Stimulated activated CD8-positive, alpha-beta memory T cell treated with anti-CD3 and anti-CD28 coated beads, Interleukin-12 subunit alpha, Interleukin-12 subunit beta, amount 100 ng/mL, for 24 hours (primary cell): ENCODE data around the gene ZC3H13.

Source experiments
- DNase-seq: peaks from one replicate; pipeline ENCODE4 v3.0.0-alpha.2; 2020; ENCODE audit errors: extremely low read depth

Gene ZC3H13

GRCh38 chr13:45936621-45937020, 115.9 kb downstream of the ZC3H13 start:
- DNase-seq = no peak

DNA sequence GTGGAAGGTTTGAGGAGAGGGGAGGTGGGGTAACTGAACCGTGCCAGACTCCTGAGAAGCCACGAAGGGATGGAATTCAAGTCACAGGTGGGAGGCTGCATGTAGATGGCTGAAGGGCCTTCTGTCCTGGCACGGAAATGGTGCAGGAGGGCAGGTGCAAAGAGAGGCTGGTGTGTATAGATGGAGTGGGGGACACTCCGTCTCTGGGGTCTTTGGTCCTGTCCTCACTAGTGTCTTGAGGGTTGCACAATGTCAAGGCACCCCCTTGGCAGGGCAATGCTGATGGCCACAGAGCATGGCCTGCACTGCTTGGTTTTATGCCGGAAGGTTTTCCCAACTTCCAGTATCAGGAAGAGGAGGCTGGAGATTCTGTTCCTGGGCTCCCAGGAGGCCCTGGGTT, 118.3 kb downstream of the ZC3H13 start:
- DNase-seq = no peak

GRCh38 chr13:45933203-45933908, 119.2 kb downstream of the ZC3H13 start:
- DNase-seq = no peak

DNA sequence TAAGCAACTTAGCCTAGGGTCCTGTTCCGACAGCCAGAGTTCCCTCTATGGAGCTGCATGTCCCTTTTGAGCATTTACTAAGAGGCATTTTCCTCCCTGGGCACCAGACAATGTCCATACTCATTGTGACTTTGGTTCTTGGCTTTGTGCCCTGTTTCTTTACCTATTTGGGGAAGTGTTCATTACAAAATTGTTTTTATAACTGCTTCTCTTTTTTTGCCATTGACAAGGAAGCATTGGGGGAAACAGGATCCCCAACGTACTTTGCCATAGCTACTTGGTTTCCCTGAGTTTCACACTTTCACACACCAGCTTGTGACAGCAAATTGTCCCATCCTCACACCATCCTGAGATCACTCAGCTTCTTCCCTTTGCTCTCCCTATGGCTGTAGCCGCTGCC, 119.9 kb downstream of the ZC3H13 start:
- DNase-seq = no peak

- no peak for DNase-seq
These were observed 120.4 kb downstream of the ZC3H13 start for GRCh38 chr13:45932172-45932571.

DNA sequence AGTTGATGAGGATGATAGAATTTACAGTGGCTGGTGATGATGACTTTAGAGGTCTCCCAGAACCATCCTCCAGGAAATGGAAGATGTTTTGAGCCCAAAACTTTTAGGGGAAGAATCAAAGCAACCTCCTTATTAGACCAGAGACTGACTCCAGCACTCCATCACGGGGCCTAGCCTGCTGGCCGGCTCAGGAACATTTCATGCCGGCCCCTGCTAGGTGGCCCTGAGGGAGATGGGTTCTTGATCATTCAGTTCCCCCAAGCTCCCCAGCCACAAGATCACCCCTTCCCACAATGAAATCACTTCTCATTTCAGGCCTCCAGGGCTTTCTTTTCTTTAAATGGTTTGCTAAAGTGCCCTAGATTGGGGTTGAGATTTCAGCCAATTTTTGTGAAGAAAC, 121.3 kb downstream of the ZC3H13 start:
- no peak for DNase-seq

GRCh38 chr13:45930177-45930576, 122.4 kb downstream of the ZC3H13 start:
- DNase-seq = no peak

DNA sequence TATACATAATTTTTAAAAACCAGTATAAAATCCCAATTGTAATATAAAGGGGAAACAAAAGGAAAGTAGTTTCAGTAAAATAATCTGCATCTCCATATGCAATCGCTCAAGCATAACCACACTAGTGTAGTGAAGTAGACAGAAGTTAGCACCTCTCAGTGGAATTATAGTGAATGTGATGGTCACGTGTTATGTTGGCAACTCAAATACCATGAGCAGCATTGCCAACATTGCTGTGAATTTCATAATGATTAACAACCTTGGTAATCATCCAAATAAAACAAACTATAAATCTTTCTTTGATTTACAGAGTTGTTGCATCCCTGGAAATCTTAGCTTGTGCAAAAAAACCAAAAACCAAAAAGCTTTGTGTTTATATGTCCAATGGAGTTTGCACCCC, 123.7 kb downstream of the ZC3H13 start:
- DNase-seq = no peak

DNA sequence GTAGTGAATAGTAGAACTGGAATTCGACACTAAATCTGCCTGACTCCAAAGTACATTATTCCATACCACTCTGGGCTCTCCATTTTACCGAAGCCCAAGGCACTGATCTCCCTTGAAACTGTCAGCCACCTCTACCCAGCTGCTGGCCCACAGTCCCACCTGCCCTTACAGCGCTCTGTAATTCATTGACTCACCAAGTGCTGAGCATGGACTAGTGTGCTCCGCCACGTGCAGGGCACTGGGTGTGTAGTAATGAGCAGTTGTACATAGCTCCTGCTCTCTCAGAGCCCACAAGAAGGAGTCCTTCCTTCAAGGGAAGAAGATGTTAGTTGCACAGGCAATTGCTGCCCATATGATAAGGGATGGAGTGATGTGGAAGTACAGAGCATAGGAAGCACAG, 124.4 kb downstream of the ZC3H13 start:
- DNase-seq = no peak

DNA sequence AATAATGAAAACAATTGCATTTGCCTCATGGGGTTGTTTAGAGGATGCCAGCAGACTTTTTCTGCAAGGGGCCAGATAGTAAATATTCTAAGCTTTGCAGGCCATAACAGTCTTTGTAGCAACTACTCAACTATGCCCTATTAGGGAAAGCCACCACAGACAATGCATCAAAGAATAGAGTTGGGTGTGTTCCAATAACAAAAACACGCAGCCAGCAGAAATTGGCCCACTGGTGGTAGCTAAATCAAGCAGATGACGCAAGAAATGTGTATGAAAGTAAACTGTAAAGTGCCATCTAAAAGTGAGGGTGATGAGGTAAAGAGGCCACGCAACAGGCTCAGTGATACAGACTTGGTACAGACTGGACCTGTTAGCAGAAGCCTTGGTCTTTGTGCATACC, 125.8 kb downstream of the ZC3H13 start:
- no peak for DNase-seq

DNA sequence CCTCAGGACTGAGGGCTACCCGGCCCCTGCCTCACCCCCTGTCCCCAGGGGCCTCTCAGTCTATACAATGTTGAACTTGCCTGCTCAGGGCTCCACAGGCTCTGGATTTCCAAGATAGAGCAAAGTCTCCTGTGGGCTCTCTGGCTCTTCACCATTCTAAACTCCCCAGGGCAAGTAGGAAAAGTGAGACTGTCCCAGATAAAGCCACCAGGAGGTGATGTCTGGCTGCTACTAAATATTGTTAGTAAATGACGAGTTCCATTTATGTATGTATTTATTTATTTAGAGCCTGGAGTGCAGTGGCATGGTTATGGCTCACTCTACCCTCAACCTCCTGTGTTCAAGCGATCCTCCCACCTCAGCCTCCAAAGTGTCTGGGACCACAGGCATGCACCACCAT, 127.4 kb downstream of the ZC3H13 start:
- DNase-seq = no peak

DNA sequence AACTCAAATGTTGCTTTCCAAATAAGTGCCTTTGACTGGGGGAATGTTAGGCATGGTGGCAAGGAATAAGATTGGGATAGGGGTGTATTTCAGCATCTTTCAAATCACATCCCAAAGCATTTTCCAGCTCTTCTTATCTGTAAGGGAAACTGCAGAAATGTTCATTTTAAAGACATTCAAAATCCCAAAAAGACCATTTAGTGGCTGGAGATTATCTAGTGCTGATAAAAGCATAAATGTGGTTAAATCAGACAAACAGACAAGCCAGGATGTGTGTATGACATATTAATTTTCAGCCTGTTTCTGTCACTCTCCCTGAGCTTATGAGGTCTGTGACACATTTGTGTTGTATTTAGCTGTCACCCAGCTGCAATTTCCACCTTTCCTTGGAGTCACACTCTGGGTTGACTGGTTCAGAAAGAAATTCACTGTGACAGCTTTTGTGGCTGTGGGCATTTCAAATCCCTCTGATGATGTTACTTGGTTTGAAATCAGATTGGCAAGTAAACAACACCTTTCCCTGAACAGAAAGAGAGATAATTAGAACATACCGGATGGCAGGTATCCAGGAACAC, 131.3 kb downstream of the ZC3H13 start:
- DNase-seq = no peak

GRCh38 chr13:45918597-45918996, 133.9 kb downstream of the ZC3H13 start:
- no peak for DNase-seq

GRCh38 chr13:45917019-45917418, 135.5 kb downstream of the ZC3H13 start:
- no peak for DNase-seq

DNA sequence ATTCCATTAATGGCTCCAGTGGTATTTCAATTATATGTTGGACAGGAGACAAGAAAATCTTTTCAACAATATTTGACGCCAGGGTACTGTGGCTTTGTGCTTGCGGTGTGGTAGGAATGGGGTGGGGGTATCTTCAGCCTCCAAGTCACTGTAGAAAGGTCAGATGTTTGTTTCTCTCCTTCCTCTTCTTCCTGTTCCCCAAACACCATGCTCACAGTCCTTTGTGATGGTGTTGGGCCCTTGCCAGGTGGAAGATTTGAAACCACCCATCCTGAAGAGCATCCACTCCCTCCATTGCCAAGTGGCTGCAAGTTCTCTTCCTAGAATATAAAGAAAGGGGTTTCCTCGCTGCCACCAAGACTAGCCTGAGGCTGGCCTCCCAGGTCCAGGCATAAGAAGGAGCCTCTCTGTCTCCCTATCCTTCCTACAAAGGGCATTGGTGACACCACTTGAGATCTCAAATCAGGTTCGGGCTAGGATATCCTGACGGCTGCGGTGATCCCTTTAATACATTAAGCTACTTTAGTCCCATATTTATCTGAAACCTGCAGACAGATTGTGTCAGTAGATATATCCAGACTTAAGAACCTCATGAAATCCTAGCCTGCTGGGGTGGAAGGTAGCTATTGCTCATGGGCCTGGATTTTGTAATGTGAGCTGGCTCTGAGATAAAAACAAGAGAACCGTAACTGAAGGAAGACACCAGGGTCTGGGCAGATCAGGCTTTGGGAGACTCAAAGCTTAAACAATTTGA, 136.7 kb downstream of the ZC3H13 start:
- no peak for DNase-seq

- DNase-seq = no peak
These were observed 142.9 kb downstream of the ZC3H13 start for GRCh38 chr13:45909673-45910072.

- no peak for DNase-seq
These were observed 143.5 kb downstream of the ZC3H13 start for GRCh38 chr13:45909089-45909488.

DNA sequence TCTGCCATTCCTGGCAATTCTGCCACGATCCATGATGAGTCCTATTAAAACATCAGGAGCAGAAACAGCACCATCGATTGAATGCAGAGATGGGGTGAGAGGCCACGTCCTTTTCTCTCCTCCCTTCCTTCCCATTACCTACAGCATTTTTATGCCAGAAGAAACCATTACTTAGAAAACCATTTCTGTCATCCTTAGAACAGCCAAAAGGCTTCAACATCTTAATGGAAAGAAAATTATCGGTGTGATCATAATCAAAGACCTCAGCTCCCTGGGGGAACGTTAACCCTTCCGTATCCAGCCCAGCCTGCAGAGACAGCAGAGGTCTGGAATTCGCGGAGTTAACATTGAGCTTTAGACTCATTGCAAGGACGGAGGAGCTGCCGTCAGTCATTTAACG, 145.0 kb downstream of the ZC3H13 start:
- no peak for DNase-seq
